WTC11 (cell line): ENCODE data around the gene EHMT1.

ENCODE experiments used
- EMX1 ChIP-seq: fragments of 250-450 bp; sonication (Bioruptor Pico); IDR thresholded peaks from 2 replicates; pipeline ENCODE4 v1.8.0; 2021; ENCODE audit warnings: mild to moderate bottlenecking
- MYBL2 ChIP-seq: sonication (generic); formaldehyde crosslinking; IDR thresholded peaks from 2 replicates; pipeline ENCODE4 v1.8.1; 2023; ENCODE audit warnings: mild to moderate bottlenecking, moderate library complexity, missing genetic modification reagents
- NR2C2 ChIP-seq: sonication (generic); formaldehyde crosslinking; IDR thresholded peaks from 2 replicates; pipeline ENCODE4 v1.8.0; 2022; ENCODE audit warnings: mild to moderate bottlenecking, missing genetic modification reagents
- NR3C1 ChIP-seq: sonication (generic); formaldehyde crosslinking; conservative IDR thresholded peaks from 2 replicates; pipeline ENCODE4 v1.8.1; 2023; ENCODE audit warnings: low read depth, mild to moderate bottlenecking, missing genetic modification reagents
- SOX15 ChIP-seq: fragments of 250-450 bp; sonication (Bioruptor Pico); IDR thresholded peaks from 2 replicates; pipeline ENCODE4 v1.9.0; 2021; ENCODE audit warnings: mild to moderate bottlenecking
- SP1 ChIP-seq: sonication (generic); formaldehyde crosslinking; conservative IDR thresholded peaks from 2 replicates; pipeline ENCODE4 v1.8.1; 2022; ENCODE audit warnings: missing genetic modification reagents
- ZNF423 ChIP-seq: fragments of 250-450 bp; sonication (Bioruptor Pico); IDR thresholded peaks from 2 replicates; pipeline ENCODE4 v2.1.2; 2022; ENCODE audit warnings: mild to moderate bottlenecking, moderate library complexity
- TF ChIP-seq, protein P1 (sequence below): fragments of 200-600 bp; IDR thresholded peaks from 2 replicates; pipeline ENCODE4 v1.8.0; 2022; ENCODE audit warnings: antibody characterized with exemption

DNA sequence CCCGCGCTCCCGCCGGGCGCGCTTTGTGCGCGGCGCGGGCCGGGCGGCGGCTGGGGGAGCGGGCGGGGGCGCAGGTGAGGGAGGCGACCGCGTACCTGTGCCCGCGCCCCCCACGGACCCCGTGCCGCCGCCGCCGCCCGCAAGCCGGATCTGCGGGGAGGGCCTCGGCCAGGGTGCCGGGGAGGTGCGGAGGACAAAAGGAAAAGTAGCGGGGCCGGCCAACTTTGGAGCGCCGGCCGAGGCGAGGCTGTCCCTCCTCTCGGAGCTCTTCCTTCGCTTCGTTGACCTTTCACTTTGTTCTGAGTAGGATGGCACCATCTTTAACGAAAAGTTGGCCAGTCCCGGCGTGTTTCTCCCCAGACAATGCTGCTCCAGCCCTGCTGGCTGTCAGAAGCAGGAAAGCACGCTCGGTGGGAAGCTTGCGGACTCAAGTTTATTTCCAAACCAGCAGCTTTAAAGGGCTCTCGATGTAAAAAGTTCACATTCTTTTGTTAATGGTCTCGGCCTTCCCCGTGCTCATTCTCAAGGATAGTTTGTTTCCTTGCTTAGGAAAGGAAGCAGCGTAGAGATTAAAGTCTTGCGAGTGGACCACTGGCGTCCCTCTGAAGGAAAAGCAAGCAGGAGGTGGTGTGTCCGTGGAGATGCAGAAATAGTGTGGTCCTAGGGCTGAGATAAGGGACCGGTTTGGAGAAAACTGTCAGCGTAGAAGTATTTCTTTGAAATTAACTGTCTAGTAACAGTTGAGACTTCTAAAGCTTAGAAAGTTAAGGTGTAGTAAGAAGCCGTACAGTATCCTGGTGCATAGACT is 639 bp downstream of the EHMT1 start:
- TF ChIP-seq SP1 (CRISPR knock-in tag) (no peak), MYBL2 (no peak), EMX1 (CRISPR knock-in tag) (no peak), NR2C2 (no peak), ZNF423 (CRISPR knock-in tag) (no peak), SOX15 (CRISPR knock-in tag) (no peak), NR3C1 (CRISPR knock-in tag) (no peak)
- TF ChIP-seq, protein P1, sequence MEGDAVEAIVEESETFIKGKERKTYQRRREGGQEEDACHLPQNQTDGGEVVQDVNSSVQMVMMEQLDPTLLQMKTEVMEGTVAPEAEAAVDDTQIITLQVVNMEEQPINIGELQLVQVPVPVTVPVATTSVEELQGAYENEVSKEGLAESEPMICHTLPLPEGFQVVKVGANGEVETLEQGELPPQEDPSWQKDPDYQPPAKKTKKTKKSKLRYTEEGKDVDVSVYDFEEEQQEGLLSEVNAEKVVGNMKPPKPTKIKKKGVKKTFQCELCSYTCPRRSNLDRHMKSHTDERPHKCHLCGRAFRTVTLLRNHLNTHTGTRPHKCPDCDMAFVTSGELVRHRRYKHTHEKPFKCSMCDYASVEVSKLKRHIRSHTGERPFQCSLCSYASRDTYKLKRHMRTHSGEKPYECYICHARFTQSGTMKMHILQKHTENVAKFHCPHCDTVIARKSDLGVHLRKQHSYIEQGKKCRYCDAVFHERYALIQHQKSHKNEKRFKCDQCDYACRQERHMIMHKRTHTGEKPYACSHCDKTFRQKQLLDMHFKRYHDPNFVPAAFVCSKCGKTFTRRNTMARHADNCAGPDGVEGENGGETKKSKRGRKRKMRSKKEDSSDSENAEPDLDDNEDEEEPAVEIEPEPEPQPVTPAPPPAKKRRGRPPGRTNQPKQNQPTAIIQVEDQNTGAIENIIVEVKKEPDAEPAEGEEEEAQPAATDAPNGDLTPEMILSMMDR: no peak
